HG02870 (cell line): Measurements from ENCODE around the gene ISM1.

Source experiments
- ATAC-seq: cut with Tn5 transposase; IDR thresholded peaks from one replicate; pipeline ENCODE4 v1.9.1; 2021; ENCODE audit warnings: mild to moderate bottlenecking, moderate library complexity; ENCODE audit not compliant: unreplicated experiment

ISM1 gene

DNA sequence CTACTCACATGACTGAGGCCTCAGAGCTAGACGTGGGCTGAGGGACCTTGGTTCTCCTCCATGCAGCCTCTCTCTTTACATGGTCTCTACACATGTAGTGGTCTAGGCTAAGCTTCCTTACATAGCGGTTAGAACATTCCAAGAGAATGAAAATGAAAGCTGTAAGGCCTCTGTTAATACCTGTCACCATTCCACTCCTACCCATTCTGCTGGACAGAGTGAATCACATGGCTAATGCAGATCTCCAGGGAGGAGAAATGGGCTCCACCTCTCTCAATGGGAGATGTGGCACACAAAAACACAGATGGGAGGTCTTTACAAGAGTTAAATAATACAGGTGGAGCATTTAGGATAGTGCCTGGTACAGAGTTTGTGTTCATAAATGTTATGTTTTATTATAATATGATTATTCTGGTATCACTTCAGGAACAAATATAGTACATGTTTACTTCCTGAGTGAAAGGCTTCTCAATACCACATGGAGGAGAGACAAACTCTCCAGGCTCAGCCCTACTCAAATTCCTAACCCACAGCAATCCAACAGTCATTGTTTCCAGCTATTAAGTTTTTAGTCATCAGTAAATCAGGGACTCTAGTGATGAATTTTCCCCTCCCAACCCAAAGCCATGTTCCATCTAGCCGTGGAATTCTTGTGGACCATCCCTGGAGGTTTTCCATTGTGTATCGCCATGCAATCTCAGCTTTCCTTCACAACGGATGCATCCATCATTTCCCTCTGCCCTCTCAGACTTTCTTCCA is 57.9 kb downstream of the ISM1 start:
- ATAC-seq, result no peak

DNA sequence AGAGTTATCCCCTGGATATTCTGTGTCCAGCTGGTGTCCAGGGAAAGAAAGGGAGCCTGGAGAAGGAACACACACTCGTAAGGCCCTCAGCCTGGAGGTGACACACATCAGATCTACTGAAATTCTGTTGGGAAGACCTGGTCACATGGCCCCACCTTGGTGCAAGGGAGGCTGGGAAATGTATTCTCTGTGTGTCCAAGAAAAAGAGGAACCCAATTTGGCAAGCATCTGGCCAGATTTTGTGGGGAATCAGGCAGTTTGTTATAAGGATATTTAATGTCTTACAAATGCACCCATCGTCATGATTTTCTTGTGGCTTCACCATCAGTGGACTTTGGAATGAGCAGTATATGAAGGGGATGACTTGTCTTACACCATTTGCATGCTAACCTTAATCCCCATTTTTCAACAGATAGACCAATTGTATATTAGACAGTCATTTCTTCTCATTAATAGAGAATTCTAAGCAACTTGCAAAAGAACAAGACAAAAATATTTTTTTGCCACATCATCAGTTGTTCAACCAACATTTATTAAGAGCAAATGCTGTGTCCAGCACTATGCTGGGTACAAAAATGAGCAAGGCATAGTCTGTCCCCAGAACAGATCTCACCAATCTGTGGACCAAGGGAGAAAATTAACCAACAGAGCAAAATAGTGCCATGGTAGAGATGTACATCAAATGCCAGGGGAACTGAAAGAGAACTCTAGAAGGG is 59.7 kb downstream of the ISM1 start:
- ATAC-seq, result no peak

DNA sequence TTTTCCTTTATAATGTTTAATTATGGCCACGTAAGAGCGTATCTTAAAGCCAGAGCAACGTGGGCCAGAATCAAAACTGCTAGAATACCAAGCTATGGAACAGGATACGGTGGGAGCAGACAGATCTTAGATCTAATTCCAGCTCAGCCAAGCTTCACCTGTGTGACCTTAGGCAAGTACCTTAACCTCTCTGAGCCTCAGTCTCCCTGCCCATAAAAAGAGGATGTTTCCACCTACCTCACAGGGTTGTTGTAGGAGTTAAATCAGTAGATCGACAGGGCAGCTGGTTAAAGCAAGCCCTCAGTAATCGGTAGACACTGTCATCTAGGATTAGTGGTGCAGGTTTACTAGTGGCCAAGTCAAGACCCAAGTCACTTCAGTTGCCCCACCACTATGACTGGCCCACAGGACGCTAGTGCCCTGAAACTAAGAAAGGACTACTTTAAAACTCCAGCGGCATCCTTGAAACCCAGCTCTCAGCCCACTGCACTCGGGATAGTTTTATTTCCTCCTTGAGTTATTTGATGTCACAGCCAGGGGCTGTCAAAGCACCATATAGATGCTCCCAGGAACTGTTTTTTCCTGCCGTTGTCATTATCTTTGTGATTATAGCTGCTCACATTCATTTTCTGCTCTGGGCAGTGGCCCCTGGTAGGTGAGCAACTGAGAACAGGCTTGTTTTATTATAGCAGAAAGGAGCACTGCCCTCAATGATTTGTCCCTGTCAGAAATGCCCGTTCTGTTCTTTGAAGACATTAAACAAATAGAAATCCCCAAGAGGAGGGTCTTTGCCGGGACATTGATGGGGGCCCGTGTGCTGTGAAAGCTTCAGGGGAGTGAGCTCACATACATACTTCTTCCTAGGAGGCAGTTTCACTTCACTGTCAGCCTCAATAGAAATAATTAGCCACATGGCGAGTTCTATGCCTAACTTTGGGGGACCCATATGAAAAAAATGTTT is 63.1 kb downstream of the ISM1 start:
- ATAC-seq, result no peak

DNA sequence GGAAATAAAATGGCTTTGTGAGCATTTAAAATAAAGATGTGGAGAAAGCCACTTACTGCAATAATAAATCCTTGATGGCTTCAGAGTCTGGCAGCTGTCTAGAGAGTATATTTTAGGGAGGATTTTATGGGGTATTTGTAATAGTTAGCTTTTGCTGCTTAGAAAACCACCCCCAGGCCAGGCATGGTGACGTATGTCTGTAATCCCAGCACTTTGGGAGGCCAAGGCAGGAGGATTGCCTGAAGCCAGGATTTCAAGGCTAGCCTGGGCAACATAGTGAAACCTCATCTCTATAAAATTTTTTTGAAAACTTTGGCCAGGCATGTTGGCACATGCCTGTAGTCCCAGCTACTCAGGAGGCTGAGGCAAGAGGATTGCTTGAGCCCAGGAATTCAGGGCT is 63.8 kb downstream of the ISM1 start:
- no peak for ATAC-seq

DNA sequence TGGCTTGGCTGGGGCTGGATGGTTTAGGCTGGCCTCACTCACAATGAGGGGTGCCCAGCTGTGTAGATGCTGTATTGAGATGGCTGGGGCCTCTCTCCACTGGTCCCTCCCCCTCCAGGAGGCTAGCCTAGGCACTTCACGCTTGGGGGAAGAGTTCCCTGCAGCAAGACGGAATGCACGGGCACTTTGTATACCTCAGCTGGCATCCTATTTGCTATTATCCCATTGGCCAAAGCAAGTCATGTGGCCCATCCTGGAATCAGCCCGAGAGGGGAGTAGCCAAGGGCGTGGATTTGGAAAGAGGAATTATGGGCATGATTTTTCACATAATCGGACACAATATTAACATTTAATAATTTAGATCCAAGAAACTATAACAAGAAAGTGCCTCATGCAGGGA is 64.3 kb downstream of the ISM1 start:
- no peak for ATAC-seq

DNA sequence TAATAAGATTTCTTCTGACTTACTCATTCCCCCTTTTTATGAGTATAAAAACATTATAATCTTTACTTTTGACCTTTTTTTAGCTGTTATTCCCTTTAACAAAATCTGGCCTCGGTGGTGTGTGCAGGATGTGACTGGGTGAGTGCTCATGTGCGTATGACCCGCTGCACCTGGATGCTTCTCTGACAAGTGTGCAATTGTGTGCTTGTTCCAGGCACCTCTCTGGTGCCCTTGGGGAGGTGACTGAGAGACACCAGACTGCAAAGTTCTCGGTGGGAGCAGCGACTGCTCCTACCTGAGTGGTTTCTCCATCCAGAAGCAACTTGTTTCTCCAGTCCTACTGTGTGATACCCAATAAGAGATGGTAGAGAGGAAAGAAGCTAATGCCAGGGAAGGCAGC is 65.0 kb downstream of the ISM1 start:
- no peak for ATAC-seq

DNA sequence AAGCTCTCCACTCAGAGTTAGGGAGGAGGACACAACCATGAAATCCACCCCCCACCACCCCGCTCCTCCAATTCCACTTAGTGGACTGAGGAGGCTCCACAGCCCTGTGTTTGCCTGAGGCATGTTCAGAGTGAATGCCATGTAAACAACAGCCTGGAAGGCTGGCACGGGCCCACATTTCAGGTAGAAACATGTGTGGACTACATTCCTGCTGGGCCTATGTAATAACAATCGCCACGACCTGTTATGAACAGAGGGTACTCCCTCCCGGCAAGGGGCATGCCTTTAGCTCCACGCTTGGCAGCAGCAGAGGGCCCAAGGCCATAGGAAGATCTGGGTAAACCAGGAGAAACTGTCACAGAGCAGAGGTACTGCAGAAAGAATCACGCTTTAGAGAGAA is 65.5 kb downstream of the ISM1 start:
- ATAC-seq, result no peak

DNA sequence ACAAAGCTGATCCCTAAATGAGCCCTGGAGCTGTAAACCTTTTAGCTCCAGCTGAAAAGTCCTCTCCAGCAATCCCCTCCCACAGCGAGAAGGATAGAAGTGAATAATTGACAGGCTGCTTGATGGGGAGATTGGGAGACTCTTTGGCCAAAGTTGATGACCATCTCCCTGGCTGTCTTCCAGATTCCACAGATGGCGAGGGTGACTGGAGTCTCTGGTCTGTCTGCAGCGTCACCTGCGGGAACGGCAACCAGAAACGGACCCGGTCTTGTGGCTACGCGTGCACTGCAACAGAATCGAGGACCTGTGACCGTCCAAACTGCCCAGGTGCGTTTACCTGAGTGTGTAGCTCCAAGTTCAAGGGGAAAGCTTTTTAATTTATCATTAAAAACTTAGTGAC is 67.3 kb downstream of the ISM1 start:
- ATAC-seq, result no peak

DNA sequence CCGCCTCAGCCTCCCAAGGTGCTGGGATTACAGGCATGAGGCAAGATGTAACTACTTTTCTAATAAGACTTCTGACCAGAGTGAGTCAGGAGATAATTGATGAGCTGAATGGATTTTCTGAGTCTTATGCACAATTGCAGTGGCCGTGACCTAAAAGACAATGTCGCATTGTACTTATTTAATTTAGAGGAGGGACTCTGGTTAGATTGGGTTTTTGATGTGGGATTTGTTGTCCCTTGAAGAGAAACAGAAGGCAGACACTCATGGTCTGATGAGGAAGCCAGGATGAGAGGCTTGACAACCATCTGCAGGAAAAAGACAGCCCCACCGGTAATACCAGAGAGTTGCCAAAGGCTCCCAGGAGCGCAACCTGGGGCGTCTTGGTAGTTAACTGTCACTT is 68.0 kb downstream of the ISM1 start:
- no peak for ATAC-seq

DNA sequence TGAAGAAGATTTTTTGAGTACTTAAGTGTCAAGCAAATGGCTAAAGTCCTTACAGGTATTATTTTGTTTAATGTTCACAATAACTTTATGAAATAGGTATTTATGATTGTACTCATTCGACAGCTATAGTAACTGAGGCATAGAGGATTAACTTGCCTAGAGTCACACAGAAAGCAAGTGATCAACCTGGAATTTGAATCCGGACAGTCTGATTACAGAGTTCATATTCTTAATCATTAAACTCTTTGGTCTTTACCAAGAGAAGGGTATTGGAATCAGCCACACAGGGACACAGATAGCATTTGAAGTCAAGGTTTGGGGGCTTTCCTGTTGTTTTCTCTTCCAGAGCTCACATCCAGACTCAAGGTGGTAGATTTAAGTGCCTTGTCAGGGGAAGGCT is 69.7 kb downstream of the ISM1 start:
- ATAC-seq, result no peak

DNA sequence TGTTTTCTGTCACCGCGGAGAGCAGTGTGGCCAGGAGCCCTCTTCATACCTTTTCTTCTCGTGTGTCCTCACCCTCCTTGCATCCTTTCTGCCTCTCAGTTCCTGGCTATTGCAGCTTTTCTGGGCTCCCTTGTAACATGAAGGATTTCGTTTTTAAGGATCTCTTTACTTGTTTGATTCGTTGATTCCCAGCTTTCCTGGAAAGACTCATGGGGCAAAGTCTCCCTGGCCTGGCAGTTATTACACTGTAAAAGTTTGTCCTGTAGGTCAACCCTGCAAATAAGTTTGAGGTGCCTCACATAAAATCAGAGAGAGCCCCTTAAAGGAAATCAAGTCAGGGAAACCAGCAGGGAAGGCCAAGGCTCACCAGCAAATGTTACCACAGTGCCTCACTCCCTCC is 70.1 kb downstream of the ISM1 start:
- ATAC-seq, result no peak

DNA sequence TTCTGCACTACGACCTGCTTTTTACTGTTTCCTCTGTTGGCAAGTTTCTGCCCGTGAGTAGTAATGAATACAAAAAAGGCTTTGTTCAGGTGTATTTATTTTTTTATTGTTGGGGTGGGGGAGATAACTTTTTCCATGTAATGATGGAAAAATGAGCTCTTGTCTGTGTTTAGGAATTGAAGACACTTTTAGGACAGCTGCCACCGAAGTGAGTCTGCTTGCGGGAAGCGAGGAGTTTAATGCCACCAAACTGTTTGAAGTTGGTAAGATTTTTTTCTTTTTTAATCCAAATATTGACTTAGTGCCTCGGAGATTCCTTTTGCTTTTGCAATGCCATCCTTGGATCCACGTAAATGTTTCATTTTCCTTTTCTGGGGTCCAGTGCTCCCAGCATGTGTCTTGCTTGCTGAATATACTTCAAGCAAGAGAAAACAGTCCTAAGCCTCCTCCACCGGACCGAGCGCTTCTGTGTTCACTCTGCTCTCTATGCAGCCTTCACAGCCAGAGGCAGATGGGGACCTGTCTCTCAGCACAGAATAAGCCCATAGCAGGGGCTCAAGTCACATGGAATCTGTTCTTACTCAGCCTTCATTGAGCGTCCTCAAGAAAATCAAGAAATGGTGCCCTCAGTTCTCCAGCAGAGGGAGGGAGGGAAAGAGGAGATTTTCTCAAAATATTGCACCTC is 71.3 kb downstream of the ISM1 start:
- no peak for ATAC-seq

DNA sequence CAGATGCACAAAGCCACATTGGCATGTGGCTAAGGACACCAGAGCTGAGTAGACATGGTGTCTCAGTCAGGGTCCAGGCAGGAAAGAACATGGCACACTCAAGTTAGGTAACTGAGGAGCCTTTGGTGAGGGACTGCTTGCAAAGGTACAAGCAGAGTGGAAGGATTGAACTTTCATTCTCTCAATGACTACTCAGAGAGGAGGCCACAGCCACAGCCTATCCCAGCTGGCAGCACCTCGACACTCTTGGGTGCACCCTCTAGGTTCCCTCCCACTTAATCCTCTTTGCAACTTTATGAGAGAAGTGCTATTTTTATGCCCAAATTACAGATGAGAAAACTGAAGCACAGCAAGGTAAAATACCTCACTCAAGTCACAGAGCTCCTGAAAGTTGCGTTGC is 73.4 kb downstream of the ISM1 start:
- ATAC-seq, result no peak

DNA sequence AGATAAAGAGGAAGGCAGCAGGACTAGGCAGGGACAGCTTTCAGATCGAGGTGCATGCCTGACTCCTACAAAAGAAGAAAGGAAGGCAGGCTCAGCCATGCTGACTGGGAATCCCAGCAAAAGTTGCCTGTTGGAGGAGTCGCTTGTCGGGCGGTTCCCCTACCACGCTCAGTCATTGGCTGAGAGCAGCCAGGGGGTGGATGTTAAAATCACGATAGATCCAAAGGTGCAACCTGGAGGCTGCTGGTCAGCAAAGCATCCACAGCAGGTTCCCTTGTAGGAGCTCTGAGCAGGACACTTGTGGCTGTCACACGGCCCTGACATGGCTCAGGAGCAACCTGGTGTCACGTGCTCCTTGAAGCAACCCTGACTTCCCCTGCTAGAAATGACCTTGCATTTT is 74.6 kb downstream of the ISM1 start:
- no peak for ATAC-seq

DNA sequence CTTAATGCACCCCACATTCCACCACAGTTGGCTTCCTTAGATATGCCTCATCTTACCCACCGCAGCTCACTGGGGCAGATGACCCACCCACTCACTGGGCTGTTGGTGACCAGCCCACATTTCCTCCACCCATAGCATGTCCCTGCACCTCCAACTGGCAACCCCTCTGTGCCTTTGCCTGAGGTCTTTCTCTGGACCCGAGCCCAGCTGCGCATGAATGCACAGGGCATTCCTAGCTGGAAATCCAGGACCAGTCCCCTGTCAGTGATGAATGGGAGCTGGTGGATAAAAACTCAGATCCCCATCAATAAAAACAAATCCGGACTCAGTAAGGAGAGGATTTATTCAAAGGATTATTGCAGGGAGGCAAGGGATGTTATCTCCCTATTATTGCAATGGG is 75.0 kb downstream of the ISM1 start:
- ATAC-seq, result no peak

DNA sequence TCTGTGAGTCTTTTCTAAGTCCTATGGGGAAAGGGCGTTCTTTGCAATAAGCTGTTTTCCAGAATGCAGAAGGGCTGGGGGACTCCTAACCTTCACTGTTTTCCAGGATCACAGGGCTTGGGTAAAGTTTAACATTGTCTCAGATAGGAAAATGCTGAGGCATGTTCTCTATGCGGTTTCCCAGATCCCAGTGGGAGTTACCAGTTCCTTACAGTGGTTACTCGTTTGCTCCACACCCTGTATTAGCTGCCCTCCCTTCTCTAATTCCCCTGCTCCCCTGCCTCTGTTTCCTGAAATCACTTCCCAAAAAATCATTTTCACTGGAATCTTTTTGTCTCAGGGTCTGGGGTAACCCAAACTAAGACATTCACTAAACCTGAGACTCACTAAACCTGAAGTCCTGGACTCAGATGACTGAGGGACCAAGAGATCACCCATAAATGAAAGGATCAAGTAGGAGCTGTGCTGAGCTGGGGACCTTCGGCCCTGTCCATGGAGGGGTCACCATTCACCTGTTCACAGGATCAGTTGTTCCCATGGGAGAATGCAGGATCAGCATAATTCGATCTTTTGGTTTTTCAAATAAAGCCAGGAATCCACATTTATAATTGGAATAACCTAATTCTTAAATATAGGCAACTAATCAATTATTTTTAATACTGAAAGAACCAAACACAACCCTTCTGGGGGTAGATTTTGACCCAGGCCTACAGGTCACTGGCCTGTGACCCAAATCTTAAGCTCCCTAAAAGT is 76.2 kb downstream of the ISM1 start:
- ATAC-seq, result no peak

DNA sequence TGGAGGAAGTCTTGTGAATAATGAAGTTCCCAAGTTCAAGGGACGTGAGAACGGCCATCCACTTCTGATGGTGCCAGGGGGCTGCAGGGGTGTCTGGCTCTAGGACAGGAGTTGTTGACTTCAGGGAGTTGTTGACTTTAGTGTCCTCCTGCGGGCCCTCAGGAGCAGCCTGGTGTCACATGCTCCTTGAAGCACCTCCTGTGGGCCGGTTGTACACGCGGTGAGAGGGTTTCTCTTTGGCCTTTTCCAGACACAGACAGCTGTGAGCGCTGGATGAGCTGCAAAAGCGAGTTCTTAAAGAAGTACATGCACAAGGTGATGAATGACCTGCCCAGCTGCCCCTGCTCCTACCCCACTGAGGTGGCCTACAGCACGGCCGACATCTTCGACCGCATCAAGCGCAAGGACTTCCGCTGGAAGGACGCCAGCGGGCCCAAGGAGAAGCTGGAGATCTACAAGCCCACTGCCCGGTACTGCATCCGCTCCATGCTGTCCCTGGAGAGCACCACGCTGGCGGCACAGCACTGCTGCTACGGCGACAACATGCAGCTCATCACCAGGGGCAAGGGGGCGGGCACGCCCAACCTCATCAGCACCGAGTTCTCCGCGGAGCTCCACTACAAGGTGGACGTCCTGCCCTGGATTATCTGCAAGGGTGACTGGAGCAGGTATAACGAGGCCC is 77.8 kb downstream of the ISM1 start:
- ATAC-seq, result no peak

DNA sequence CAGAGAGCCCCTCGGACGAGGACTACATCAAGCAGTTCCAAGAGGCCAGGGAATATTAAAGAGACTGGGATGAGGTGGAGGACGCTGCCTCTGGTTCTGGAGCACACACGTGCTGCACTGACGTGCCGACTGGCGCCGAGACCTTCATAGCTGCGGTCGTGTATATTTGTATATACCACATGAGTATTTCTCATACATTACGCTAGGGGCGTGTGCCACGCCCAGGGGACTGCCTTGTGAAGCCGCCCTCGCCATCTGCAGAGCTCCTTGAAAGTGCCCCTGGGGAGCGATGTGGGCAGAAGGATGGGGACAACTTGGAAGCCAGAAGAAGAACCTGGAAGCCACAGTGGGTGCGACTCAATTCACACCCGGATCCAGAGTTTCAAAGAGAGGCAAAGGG is 78.3 kb downstream of the ISM1 start:
- no peak for ATAC-seq

DNA sequence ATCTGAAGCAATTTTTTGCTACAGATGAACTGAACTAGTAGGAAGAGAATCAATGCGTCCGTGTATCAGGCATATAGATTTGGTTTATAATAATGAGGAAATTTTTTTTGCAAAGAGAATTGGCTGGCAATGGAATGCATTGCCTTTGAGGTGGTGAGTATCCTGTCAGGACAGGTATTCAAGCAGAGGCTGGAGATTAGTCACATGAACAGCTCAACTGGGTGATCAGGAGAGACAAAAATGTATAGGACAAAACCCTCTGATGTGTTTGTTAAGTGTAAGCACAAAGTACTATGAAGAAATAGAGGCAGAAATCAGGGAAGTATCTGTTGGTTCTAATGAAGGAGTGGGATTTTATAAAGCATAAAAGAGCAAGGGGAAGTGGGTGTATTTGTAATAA is 80.5 kb downstream of the ISM1 start:
- ATAC-seq, result no peak
